ENCODE results near the gene EWSR1.

Gene EWSR1

GRCh38 chr22:29275167-29275566 lies 7.1 kb downstream of the EWSR1 start:
- Mint-ChIP-seq H3K4me3 (peak overlapping the region; percentile 48), H3K9me3 (ENCODE audit: low read depth) (no peaks in the 10 kb centered on the region), H3K36me3 (peaks cover 29% of the 10 kb centered on the region), H3K27ac (peak overlapping the region; percentile 28), H3K27me3 (no peaks in the 10 kb centered on the region), H3K4me1 (ENCODE audit: low read depth) (peaks cover 80% of the 10 kb centered on the region)

- H3K4me3 Mint-ChIP-seq: peak overlapping the region; percentile 49
- peaks cover 22% of the 10 kb centered on the region for H3K36me3 Mint-ChIP-seq
- H3K9me3 Mint-ChIP-seq (ENCODE audit: low read depth): no peaks in the 10 kb centered on the region
- H3K27ac Mint-ChIP-seq: no peak overlapping the region
- H3K4me1 Mint-ChIP-seq (ENCODE audit: low read depth): peaks cover 74% of the 10 kb centered on the region
- no peaks in the 10 kb centered on the region for H3K27me3 Mint-ChIP-seq
Measured at GRCh38 chr22:29275819-29276565, 7.9 kb downstream of the EWSR1 start.

- Mint-ChIP-seq H3K36me3 (peaks cover 18% of the 10 kb centered on the region), H3K4me1 (ENCODE audit: low read depth) (peaks cover 59% of the 10 kb centered on the region), H3K27me3 (no peaks in the 10 kb centered on the region), H3K9me3 (ENCODE audit: low read depth) (no peaks in the 10 kb centered on the region), H3K27ac (peak overlapping the region; percentile 73), H3K4me3 (no peak overlapping the region)
Measured at GRCh38 chr22:29277927-29278326, 9.9 kb downstream of the EWSR1 start.

GRCh38 chr22:29284196-29284595 lies 16.1 kb downstream of the EWSR1 start:
- no peak overlapping the region for H3K4me3 Mint-ChIP-seq
- H3K36me3 Mint-ChIP-seq: peaks cover 13% of the 10 kb centered on the region
- no peaks in the 10 kb centered on the region for H3K27me3 Mint-ChIP-seq
- H3K9me3 Mint-ChIP-seq (ENCODE audit: low read depth): no peaks in the 10 kb centered on the region
- peaks cover 32% of the 10 kb centered on the region for H3K4me1 Mint-ChIP-seq (ENCODE audit: low read depth)
- peak overlapping the region; percentile 12 for H3K27ac Mint-ChIP-seq

GRCh38 chr22:29288837-29289236 lies 20.8 kb downstream of the EWSR1 start:
- Mint-ChIP-seq H3K27ac (peak overlapping the region; percentile 10), H3K27me3 (no peaks in the 10 kb centered on the region), H3K4me1 (ENCODE audit: low read depth) (peaks cover 25% of the 10 kb centered on the region), H3K9me3 (ENCODE audit: low read depth) (no peaks in the 10 kb centered on the region), H3K36me3 (peaks cover 10% of the 10 kb centered on the region), H3K4me3 (no peak overlapping the region)

- Mint-ChIP-seq H3K4me1 (ENCODE audit: low read depth) (peaks cover 20% of the 10 kb centered on the region), H3K27ac (no peak overlapping the region), H3K4me3 (no peak overlapping the region), H3K27me3 (no peaks in the 10 kb centered on the region), H3K36me3 (peaks cover 5% of the 10 kb centered on the region), H3K9me3 (ENCODE audit: low read depth) (no peaks in the 10 kb centered on the region)
Measured at GRCh38 chr22:29290061-29290460, 22.0 kb downstream of the EWSR1 start.

- Mint-ChIP-seq H3K9me3 (ENCODE audit: low read depth) (no peaks in the 10 kb centered on the region), H3K4me3 (no peak overlapping the region), H3K4me1 (ENCODE audit: low read depth) (peaks cover 18% of the 10 kb centered on the region), H3K27ac (peak overlapping the region; percentile 5), H3K36me3 (peaks cover 5% of the 10 kb centered on the region), H3K27me3 (no peaks in the 10 kb centered on the region)
Measured at GRCh38 chr22:29291215-29291614, 23.1 kb downstream of the EWSR1 start.

GRCh38 chr22:29292379-29292778 lies 24.3 kb downstream of the EWSR1 start:
- no peaks in the 10 kb centered on the region for H3K9me3 Mint-ChIP-seq (ENCODE audit: low read depth)
- no peak overlapping the region for H3K4me3 Mint-ChIP-seq
- peaks cover 11% of the 10 kb centered on the region for H3K4me1 Mint-ChIP-seq (ENCODE audit: low read depth)
- H3K36me3 Mint-ChIP-seq: peaks cover 2% of the 10 kb centered on the region
- H3K27ac Mint-ChIP-seq: no peak overlapping the region
- no peaks in the 10 kb centered on the region for H3K27me3 Mint-ChIP-seq

GRCh38 chr22:29298641-29299040 lies 30.6 kb downstream of the EWSR1 start:
- H3K27me3 Mint-ChIP-seq: no peaks in the 10 kb centered on the region
- no peak overlapping the region for H3K4me3 Mint-ChIP-seq
- H3K9me3 Mint-ChIP-seq (ENCODE audit: low read depth): no peaks in the 10 kb centered on the region
- peaks cover 7% of the 10 kb centered on the region for H3K36me3 Mint-ChIP-seq
- peaks cover 2% of the 10 kb centered on the region for H3K4me1 Mint-ChIP-seq (ENCODE audit: low read depth)
- no peak overlapping the region for H3K27ac Mint-ChIP-seq

- H3K4me1 Mint-ChIP-seq (ENCODE audit: low read depth): peaks cover 2% of the 10 kb centered on the region
- H3K27ac Mint-ChIP-seq: no peak overlapping the region
- H3K9me3 Mint-ChIP-seq (ENCODE audit: low read depth): no peaks in the 10 kb centered on the region
- no peaks in the 10 kb centered on the region for H3K27me3 Mint-ChIP-seq
- H3K4me3 Mint-ChIP-seq: no peak overlapping the region
- H3K36me3 Mint-ChIP-seq: peaks cover 7% of the 10 kb centered on the region
Measured at GRCh38 chr22:29299136-29299900, 31.2 kb downstream of the EWSR1 start.

- Mint-ChIP-seq H3K27me3 (peaks cover 2% of the 10 kb centered on the region), H3K36me3 (peaks cover 7% of the 10 kb centered on the region), H3K27ac (no peak overlapping the region), H3K4me1 (ENCODE audit: low read depth) (peaks cover 2% of the 10 kb centered on the region), H3K4me3 (no peak overlapping the region), H3K9me3 (ENCODE audit: low read depth) (no peaks in the 10 kb centered on the region)
Measured at GRCh38 chr22:29300467-29300806, 32.4 kb downstream of the EWSR1 start.

GRCh38 chr22:29300807-29301601 lies 32.9 kb downstream of the EWSR1 start:
- H3K27me3 Mint-ChIP-seq: peaks cover 2% of the 10 kb centered on the region
- H3K4me3 Mint-ChIP-seq: no peak overlapping the region
- H3K36me3 Mint-ChIP-seq: peaks cover 7% of the 10 kb centered on the region
- H3K9me3 Mint-ChIP-seq (ENCODE audit: low read depth): no peaks in the 10 kb centered on the region
- peak overlapping the region; percentile 0 for H3K27ac Mint-ChIP-seq
- H3K4me1 Mint-ChIP-seq (ENCODE audit: low read depth): peaks cover 5% of the 10 kb centered on the region

GRCh38 chr22:29301716-29302401 lies 33.8 kb downstream of the EWSR1 start:
- Mint-ChIP-seq H3K4me3 (no peak overlapping the region), H3K27ac (no peak overlapping the region), H3K36me3 (peaks cover 7% of the 10 kb centered on the region)

GRCh38 chr22:29302402-29302680 lies 34.3 kb downstream of the EWSR1 start:
- H3K36me3 Mint-ChIP-seq: peaks cover 7% of the 10 kb centered on the region
- H3K4me1 Mint-ChIP-seq (ENCODE audit: low read depth): peaks cover 9% of the 10 kb centered on the region
- peaks cover 2% of the 10 kb centered on the region for H3K27me3 Mint-ChIP-seq
- H3K27ac Mint-ChIP-seq: no peak overlapping the region
- H3K9me3 Mint-ChIP-seq (ENCODE audit: low read depth): no peaks in the 10 kb centered on the region
- H3K4me3 Mint-ChIP-seq: no peak overlapping the region

More at GRCh38 chr22:29301716-29302401, 33.8 kb downstream of the EWSR1 start:
- H3K27me3 Mint-ChIP-seq: peaks cover 2% of the 10 kb centered on the region
- H3K4me1 Mint-ChIP-seq (ENCODE audit: low read depth): peaks cover 9% of the 10 kb centered on the region
- no peaks in the 10 kb centered on the region for H3K9me3 Mint-ChIP-seq (ENCODE audit: low read depth)

Data from activated naive CD8-positive, alpha-beta T cell (primary cell).